ENCODE data around the gene DTX1. TPM values are rescaled to one million over a fixed set of nuclear protein-coding genes. Genes with fewer than 3 reads are reported as not detected.

DTX1 gene
- total RNA-seq, 1 donor from 2014 or later: not detected

DNA sequence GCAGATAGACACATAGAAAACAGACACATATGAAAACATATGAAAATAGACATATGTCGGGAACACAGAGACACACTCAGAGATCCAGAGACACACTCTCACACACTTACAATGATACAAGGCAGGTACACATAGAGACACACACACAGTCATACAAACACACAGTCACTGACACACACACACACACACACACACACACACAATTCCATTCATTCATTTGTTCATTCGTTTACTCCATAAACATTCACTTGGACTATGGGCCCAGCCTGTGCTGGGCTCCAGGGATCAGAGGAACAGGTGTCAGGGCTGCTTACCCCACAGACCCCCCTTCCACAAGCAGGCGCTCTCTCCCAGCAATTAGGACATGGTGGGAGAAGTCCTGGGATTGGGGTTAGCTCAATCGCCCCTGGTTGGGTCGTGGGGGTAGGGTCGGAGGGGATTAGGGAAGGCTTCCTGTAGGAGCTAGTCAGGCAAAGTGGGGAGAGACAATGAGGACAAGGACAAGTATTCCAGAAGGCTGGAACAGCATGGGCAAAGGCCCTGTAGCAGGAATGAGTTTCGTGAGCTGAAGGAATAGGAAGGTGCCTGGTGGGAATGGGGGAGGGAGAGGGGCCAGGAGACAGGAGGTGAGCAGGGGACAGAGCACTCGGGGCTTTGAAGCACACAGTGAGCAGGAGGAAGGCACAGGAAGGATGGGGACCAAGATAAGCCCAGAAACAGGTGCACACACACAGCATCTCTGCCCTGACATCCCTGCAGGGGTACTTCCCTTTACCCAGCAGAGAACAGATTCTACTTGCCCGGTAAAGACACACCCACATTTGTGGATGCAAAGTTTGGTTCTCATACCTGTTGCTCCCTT, 72.5 kb downstream of the DTX1 start:
- DNase-seq (ENCODE audit: low spot score): no peak
- H3K4me3 Mint-ChIP-seq (ENCODE audit: unreplicated experiment): no peak overlapping the region
- H3K27me3 Mint-ChIP-seq (ENCODE audit: low read depth): peaks cover 39% of the 10 kb centered on the region
- TF ChIP-seq, protein P1, sequence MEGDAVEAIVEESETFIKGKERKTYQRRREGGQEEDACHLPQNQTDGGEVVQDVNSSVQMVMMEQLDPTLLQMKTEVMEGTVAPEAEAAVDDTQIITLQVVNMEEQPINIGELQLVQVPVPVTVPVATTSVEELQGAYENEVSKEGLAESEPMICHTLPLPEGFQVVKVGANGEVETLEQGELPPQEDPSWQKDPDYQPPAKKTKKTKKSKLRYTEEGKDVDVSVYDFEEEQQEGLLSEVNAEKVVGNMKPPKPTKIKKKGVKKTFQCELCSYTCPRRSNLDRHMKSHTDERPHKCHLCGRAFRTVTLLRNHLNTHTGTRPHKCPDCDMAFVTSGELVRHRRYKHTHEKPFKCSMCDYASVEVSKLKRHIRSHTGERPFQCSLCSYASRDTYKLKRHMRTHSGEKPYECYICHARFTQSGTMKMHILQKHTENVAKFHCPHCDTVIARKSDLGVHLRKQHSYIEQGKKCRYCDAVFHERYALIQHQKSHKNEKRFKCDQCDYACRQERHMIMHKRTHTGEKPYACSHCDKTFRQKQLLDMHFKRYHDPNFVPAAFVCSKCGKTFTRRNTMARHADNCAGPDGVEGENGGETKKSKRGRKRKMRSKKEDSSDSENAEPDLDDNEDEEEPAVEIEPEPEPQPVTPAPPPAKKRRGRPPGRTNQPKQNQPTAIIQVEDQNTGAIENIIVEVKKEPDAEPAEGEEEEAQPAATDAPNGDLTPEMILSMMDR (IDR thresholded peaks at IDR 0.05): no peak
- peaks cover 2% of the 10 kb centered on the region for H3K9me3 Mint-ChIP-seq (ENCODE audit: low read depth)
- no peak overlapping the region for H3K27ac Mint-ChIP-seq (ENCODE audit: unreplicated experiment)
- H3K4me1 Mint-ChIP-seq (ENCODE audit: low read depth): no peaks in the 10 kb centered on the region
- H3K36me3 Mint-ChIP-seq (ENCODE audit: low read depth): no peaks in the 10 kb centered on the region

DNA sequence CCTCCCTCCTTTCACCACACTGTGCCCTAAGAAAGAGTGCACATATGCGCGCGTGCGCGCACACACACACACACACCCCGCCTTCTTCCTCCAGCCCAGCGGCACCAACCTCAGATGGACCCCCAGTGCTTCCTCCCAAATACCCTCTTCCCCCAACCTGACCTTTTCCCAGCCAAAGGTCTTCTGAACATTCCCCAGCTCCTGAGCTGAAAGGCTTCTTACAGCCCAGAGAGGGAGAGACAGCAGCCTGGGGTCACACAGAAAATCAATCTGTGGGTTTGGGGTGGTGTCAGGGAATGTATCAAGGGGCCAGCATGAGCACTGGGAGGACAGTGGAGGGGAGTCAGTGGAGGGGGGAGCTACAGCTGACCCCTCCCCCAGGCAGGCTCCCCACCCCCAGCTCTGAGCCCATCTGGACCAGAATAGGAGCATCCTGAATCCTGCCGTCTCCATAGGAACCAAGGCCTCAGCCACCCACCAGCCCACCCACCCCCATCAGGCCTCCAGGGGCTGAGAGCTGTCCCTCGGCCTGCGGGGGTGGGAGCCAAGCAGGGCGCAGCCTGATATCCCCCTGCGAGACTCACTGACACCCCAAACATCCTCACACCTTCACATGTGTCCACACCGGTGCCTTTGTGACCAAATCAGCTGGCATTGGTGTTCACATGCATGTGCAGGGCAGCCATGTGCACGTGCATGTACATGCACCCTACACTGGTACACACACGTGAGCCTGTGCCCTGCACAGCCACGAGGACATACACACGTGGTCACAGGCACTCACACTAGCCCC, 73.3 kb downstream of the DTX1 start:
- no peak overlapping the region for H3K27ac Mint-ChIP-seq (ENCODE audit: unreplicated experiment)
- no peak overlapping the region for H3K4me3 Mint-ChIP-seq (ENCODE audit: unreplicated experiment)
- H3K4me1 Mint-ChIP-seq (ENCODE audit: low read depth): no peaks in the 10 kb centered on the region
- no peak for DNase-seq (ENCODE audit: low spot score)
- H3K27me3 Mint-ChIP-seq (ENCODE audit: low read depth): peaks cover 41% of the 10 kb centered on the region
- H3K36me3 Mint-ChIP-seq (ENCODE audit: low read depth): no peaks in the 10 kb centered on the region
- TF ChIP-seq, protein P1 (IDR thresholded peaks at IDR 0.05): no peak
- H3K9me3 Mint-ChIP-seq (ENCODE audit: low read depth): peaks cover 2% of the 10 kb centered on the region

DNA sequence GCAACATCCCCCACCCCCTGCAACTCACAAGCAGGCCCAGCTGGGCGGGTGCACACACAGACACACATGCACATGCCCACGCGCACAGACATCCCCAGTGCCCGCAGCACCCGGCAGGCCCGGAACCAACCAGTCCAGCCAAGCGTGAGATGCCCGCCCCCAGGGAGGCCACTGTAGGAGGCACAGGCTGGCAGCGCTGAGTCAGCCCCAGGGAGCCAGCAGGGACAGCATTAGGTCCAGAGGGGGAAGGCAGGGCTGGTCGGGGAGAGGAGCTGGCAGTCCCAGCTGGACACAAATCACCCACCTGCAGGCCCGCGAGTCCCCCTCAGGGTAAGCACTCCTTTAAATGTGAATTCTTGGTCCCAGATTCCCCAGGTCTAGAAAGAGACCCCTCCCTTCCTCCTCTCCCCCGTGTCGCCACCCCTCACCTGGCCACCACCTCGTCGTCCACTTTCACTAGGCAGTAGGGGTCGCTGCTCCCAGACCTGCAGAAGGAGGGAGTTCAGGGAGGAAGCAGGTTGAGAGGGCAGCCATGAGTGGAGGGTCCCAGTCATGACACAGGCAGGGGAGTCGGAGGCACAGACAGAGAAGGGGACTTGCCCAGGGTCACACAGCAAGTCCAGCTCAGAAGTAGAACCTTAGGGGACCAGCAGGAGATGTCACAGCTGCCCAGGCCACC, 74.1 kb downstream of the DTX1 start:
- H3K27ac Mint-ChIP-seq (ENCODE audit: unreplicated experiment): no peak overlapping the region
- no peak for DNase-seq (ENCODE audit: low spot score)
- H3K36me3 Mint-ChIP-seq (ENCODE audit: low read depth): no peaks in the 10 kb centered on the region
- peaks cover 46% of the 10 kb centered on the region for H3K27me3 Mint-ChIP-seq (ENCODE audit: low read depth)
- TF ChIP-seq, protein P1 (IDR thresholded peaks at IDR 0.05): peak; percentile 49
- H3K4me3 Mint-ChIP-seq (ENCODE audit: unreplicated experiment): no peak overlapping the region
- no peaks in the 10 kb centered on the region for H3K4me1 Mint-ChIP-seq (ENCODE audit: low read depth)
- H3K9me3 Mint-ChIP-seq (ENCODE audit: low read depth): no peaks in the 10 kb centered on the region

DNA sequence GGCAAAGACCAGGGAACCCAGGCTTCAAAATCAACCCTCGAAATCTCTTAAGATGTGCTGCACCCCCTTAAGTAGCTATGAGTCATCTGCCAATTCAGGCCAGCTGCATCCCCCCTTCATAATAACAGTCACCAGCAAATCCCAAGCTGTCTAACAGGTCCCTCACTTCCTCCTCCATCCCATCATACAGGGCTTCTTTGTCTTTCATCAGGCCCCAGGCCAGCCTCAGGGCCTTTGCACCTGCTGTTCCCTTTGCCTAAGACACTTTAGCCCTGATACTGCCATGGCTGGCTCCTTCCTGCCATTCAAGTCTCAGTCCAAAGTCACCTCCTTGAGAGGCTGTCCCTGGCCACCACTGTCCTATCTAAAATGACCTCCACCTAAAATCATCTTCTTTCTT, 75.0 kb downstream of the DTX1 start:
- no peak for DNase-seq (ENCODE audit: low spot score)
- H3K4me1 Mint-ChIP-seq (ENCODE audit: low read depth): no peaks in the 10 kb centered on the region
- no peak overlapping the region for H3K27ac Mint-ChIP-seq (ENCODE audit: unreplicated experiment)
- H3K4me3 Mint-ChIP-seq (ENCODE audit: unreplicated experiment): no peak overlapping the region
- TF ChIP-seq, protein P1 (IDR thresholded peaks at IDR 0.05): no peak
- peaks cover 55% of the 10 kb centered on the region for H3K27me3 Mint-ChIP-seq (ENCODE audit: low read depth)
- H3K9me3 Mint-ChIP-seq (ENCODE audit: low read depth): no peaks in the 10 kb centered on the region
- no peaks in the 10 kb centered on the region for H3K36me3 Mint-ChIP-seq (ENCODE audit: low read depth)

GRCh38 chr12:113133036-113133435, 76.5 kb downstream of the DTX1 start:
- TF ChIP-seq, protein P1 (IDR thresholded peaks at IDR 0.05): no peak
- Mint-ChIP-seq H3K36me3 (ENCODE audit: low read depth) (no peaks in the 10 kb centered on the region), H3K4me1 (ENCODE audit: low read depth) (no peaks in the 10 kb centered on the region), H3K4me3 (ENCODE audit: unreplicated experiment) (no peak overlapping the region), H3K27me3 (ENCODE audit: low read depth) (peaks cover 55% of the 10 kb centered on the region), H3K9me3 (ENCODE audit: low read depth) (no peaks in the 10 kb centered on the region), H3K27ac (ENCODE audit: unreplicated experiment) (no peak overlapping the region)
- no peak for DNase-seq (ENCODE audit: low spot score)
